NK-92 (cell line): Measurements from ENCODE around the gene BOLA2B.
"Not testable (repeated sequence)": the region's sequence is repeated elsewhere in the genome, so short reads cannot be mapped to it uniquely, and the experiment has no call there.

ENCODE experiments used
- DNase-seq: peaks from one replicate; lab custom pipeline; 2025; ENCODE audit not compliant: unreplicated experiment; lab: John Stamatoyannopoulos, UW

BOLA2B gene

DNA sequence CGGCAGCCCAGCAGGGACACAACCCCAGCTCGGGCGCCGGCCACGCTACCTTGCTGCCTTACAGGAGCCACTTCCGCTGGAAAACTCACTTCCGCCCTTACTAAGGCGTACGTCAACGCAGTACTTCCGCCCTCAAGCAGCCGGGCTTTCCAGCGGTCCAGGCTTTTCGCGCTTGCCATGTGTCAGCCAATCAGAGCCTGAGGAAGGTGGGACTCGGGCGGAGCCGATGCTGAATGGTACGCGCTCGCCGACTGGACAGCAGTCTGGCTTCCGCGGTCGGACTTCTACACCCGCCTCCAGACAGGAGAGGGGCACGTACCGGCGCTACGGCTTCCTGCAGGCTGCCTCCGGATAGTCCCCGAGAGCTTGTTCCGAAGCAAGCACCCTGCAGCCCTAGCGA lies at the start of gene BOLA2B, which contains the start of gene SLX1A:
TSS of gene BOLA2B (minus strand) at position 52 of the 400 bp plus-strand sequence. CDS start 71 bp downstream, outside the sequence.
TSS of gene SLX1A (plus strand) at position 261 of the 400 bp plus-strand sequence. CDS start 210 bp downstream, outside the sequence.
- DNase-seq = not testable (repeated sequence)

DNA sequence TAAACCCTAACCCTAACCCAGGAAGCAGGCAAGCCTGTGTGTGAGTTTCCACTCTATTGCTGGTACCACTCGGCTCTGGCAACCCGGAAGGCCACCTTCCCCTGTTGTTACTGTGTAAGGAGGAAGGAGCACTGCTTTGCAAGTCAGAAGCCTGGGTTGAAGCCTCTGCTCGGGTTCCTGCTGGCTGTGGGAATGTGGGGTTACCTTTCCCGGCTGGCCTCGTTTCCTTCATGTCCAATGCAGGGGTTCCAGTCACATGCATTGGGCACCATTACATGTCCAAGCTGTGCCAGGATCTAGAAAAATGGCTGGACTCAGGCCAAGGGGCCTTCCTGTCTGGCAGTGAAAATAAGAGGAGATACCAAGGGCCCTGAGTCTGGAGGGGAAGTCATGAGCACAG lies 23.6 kb upstream of the BOLA2B start:
- DNase-seq = not testable (repeated sequence)

DNA sequence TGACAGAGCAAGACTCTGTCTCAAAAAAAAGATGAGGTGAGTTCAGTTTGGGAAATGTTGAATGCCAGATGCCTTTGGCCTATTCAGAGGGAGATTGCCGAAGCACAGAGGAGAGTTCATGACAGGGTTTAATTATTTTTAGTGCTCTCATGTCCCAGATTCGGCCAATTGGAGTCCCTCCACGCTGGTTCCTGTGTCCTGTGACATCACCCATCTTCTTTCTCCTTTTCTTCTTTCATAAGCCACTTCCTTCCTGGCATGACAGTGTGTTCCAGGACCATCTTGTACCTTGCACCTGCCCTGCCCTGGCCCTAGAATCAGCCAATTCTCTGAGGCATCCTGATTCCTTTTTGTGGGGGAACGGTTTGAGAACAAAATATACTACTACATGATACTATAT lies 17.9 kb upstream of the BOLA2B start:
- DNase-seq = not testable (repeated sequence)

DNA sequence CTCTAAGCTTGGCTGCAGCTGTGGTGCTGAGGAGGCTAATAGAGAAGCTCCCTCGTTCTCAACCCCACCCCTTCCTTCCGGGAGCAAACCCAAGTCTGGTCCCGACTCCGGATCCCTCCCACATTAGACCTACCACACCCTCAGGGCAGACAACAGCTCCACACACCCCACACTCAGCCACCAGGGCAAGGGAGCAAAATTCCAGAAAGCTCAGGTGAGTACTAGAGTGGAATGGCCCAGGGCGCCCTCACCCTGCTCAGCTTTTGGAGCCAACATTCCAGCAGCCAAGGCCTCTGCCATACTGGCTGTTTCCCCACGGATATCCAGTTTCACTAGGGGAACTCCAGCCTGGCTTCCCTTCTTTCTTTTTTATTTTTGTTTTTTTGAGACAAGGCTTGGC lies 15.6 kb upstream of the BOLA2B start:
- not testable (repeated sequence) for DNase-seq

DNA sequence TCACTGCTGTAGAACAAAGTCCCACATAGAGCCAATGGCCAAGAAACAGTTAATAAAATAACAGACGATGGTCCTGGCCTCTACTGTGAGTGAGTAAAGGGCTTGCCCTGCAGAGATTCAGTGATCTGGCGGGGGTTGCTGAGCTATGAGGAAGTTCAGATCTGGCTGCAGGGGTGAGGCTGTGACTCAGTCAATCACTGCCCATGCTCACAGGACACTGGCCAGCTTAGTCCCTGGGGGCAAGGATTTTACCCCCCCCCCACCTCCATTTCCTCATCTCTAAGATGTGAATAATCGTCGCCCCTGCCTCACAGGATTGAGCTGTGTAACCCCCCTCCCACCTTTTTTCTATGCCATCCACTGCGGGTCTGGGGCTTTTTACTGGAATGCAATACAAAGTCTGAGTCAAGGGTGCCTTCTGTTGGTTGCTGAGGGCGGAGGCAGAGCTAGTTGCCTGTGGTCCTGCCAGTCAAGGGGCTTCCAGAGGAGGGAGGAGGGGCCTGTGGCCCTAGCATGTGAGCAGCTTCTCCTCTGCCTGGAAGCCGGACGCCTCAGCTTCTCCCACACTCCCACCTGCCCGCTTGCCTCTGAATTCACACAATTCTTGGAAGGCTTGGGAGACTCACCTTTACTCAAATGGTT lies 13.7 kb upstream of the BOLA2B start:
- DNase-seq = not testable (repeated sequence)

DNA sequence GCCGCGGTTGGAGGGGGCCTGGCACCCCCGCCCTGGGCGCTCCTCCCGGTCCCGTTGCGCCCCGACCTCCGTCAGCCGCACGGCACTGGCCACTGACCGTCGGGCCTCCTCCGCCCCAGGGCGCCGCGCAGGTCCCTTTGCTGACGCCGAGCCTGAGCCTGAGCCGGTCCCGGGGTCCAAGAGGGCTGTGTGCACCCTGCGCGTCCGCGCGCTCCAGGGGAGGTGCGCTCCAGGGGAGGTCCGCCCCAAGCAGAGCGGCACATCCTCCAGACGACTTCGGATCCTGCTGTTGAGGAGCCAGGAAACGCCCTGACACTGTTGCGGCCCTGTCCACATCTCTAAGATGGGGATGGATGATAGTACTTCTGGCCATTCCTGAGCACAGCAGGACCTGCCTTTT lies 12.8 kb upstream of the BOLA2B start:
- not testable (repeated sequence) for DNase-seq

DNA sequence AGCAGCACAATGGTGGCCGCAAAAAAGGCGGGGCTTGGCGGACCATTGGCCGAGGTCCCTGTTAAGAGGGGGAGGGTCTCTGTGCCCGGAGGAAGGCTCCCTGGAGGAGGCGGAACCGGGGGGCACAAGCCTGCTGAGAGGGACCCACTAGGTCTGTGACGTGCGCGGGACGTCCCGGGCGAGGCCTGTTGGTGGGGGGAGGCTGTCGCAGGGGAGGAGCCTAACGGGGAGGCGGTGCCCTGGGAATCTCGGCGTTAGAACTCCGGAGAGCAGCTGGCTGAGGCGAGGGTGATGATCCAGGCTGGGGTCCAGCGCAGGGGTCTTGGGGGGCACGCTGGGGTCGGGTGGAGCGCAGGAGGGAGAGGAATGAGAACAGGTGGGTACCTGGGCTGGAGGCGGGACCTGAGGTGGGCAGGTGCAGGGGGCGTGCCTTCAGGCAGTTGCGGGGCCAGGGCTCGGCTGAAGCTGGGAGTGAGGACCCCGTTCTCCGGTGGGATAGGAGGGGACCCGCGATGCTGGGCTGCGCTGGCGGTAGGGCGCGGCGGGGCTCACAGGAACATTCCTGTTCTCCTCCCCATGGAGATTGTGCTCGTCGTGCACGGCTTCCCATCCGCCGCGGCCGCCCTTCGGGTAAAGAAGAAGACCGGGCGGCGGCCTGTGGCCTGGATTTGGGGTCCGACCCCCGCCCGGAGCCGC lies 12.2 kb upstream of the BOLA2B start:
- not testable (repeated sequence) for DNase-seq

DNA sequence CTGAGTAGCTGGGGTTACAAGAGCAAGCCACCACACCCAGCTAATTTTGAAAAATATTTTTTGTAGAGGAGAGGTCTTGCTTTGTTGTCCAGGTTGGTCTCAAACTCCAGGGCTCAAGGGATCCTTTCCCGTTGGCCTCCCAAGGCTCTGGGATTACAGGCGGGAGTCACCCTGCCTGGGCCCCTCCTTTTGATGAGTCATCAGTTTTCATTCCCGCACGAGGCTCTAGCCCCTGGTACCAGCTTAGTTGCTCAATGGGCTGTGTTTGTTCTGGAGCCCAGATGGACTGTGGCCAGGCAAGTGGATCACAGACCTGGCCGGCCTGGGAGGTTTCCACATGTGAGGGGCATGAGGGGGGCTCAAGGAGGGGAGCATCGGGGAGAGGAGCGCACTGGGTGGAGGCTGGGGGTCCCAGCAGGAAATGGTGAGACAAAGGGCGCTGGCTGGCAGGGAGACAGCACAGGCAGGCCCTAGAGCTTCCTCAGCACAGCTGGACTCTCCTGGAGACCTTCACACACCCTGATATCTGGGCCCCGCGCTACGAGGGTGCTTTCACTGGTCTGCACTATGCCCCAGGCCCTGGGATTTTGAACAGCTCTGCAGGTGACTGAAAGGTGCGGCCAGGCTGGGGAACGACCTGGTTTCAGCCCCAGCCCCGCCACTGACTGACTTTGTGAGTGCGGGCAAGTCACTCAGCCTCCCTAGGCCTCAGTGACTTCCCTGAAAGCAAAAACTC lies 6.3 kb upstream of the BOLA2B start:
- DNase-seq = not testable (repeated sequence)

DNA sequence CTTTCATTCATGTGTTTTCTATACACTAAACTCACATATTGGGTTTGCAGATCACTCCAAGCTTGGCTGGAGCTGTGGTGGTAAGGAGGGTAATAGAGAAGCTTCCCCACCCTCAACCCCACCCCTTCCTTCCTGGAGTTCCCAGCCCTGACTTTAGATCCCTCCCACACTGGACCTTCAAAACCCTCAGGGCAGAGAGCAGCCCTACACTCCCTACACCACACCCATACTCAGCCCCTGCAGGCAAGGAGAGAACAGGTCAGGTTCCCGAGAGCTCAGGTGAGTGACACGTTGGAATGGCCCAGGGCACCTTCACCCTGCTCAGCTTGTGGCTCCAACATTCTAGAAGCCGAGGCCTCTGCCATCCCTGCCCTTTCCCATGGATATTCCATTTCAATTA lies 5.6 kb upstream of the BOLA2B start, which contains the start of gene SULT1A3:
TSS of gene SULT1A3 (plus strand) at position 207 of the 400 bp plus-strand sequence. CDS start 1,474 bp downstream, outside the sequence.
- DNase-seq = not testable (repeated sequence)

DNA sequence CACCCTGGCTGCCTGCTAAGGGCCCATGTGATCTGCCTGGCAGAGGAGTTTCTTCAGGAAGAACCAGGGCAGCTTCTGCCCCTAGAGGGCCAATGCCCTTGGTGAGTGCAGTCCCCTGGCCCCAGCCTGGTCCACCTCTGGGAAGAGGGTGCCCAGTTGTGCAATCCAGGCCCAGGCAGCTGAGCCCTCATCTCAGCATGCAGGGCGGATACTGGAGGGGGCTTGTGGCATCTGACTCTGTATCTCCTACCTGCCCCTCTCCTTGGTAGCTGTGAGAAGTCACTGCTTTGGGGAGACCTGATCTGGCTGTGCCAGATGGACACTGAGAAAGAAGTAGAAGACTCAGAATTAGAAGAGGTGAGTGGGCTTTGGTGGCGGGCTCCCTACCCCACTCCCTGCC lies 3.5 kb upstream of the BOLA2B start:
- not testable (repeated sequence) for DNase-seq

DNA sequence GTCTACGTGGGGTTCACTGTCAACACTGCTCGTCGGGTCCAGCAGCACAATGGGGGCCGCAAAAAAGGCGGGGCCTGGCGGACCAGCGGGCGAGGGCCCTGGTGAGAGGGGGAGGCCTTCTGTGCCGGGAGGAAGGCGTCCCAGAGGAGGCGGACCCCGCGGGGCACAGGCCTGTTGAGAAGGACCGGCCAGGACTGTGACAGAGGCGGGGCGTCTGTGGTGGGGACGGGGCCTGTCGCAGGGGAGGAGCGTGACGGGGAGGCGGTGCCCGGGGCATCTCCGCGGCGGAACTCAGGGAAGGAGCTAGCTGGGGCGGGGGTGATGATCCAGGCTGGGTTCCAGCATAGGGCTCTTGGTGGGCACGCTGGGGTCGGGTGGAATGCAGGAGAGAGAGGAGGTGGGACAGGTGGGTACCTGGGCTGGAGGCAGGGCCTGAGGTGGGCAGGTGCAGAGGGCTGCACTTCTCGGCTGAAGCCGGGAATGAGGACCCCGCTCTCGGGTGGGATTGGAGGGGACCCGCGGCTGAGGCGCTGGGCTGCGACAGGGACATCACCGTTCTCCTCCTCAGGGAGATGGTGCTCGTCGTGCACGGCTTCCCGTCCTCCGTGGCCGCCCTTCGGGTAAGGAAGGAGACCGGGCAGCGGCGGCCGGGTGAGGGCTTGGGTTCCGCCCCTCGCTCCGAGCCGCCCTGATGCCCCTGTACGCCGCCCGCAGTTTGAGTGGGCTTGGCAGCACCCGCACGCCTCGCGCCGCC lies 883 bp upstream of the BOLA2B start:
- not testable (repeated sequence) for DNase-seq

DNA sequence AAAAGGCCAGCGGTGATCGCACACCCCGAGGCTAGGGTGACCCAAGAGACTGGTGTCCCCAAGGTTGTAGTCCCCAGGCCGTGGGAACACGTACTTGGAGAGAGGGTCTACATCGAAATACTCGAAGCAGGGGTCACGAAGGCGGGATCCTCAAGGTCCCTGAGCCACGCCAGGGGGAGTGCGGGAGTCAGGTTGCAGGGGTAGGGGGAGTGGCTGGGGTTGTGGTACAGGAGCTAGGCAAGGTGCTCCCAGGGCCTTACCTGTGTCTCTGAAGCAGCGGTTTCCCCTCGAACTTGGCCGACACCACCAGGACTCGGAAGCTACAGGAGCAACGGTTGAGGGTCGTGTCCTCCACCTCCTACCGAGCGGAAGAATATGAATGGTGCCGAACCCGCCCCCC lies 368 bp downstream of the BOLA2B start:
- DNase-seq = not testable (repeated sequence)

DNA sequence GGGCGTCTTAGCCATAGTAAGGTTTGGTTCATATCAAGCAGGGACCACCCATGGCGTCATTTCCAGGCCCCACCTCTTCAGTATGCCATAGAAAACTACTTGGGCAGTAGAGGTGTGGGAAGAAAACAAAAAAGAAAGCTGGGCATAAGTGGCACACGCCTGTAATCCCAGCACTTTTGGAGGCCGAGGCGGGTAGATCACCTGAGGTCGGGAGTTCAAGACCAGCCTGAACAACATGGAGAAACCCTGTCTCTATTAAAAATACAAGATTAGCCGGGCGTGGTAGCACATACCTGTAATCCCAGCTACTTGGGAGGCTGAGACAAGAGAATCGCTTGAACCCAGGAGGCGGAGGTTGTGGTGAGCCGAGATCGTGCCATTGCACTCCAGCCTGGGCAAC lies 2.3 kb downstream of the BOLA2B start:
- DNase-seq = not testable (repeated sequence)

DNA sequence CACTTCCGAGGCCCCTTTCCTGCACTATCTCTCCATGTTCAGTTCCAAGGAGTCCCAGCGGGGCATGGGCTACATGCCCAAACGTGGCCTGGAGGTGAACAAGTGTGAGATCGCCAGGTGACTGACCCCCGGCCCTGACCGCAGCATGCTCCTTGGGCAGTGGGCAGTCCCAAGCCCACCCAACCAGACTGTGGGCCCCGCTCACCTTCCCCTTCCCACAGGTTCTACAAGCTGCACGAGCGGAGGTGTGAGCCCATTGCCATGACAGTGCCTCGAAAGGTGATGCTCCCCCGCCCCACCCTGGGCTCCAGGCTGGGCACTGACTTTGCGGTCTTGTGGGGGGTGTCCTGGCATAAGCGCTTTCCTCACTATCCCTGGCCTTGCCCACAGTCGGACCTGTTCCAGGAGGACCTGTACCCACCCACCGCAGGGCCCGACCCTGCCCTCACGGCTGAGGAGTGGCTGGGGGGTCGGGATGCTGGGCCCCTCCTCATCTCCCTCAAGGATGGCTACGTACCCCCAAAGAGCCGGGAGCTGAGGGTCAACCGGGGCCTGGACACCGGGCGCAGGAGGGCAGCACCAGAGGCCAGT lies 5.4 kb downstream of the BOLA2B start:
- no peak for DNase-seq

DNA sequence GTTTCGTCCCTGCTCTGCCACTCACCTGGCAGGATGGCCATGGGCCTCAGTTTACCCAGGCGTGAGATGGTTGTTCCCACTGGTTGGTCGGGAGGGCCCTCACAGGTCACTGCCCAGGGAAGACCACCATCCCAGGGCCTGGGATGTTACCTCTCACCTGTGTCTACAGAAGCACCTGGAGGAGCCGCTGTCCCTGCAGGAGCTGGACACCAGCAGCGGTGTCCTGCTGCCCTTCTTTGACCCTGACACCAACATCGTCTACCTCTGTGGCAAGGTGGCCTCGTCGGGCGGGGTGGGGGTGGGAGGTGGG lies 6.0 kb downstream of the BOLA2B start:
- DNase-seq = no peak

DNA sequence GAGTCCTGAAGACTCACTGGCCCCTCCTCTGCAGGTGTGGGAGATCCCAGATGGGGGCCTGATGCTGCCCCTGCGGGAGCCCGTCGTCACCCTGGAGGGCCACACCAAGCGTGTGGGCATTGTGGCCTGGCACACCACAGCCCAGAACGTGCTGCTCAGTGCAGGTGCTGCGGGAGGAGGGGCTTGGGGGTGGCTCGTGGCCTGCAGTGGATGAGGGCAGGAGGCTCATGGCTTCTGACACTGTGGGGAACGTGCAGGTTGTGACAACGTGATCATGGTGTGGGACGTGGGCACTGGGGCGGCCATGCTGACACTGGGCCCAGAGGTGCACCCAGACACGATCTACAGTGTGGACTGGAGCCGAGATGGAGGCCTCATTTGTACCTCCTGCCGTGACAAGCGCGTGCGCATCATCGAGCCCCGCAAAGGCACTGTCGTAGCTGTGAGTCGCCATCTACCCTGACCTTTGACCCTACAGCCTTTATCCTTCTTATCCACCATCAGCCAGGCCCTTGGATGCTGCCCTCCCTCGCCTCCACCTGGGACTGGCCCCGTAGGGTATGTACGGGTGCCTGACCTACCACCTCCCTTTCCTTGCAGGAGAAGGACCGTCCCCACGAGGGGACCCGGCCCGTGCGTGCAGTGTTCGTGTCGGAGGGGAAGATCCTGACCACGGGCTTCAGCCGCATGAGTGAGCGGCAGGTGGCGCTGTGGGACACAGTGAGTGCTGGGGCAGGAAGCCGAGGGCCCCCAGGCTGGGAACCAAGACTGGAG lies 6.5 kb downstream of the BOLA2B start:
- DNase-seq = no peak

DNA sequence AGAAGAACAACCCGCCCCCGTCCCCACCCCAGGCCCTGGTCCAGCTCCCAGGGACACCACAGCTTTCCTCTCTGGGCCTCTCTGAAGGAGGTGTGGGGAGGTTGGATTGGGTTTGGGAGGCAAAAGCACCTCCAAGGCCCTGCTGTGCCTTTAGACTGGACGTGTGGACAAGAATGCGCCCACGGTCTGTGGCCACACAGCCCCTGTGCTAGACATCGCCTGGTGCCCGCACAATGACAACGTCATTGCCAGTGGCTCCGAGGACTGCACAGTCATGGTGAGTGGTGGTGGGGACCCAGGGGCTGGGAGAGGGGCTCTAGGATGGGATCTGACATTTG lies 7.1 kb downstream of the BOLA2B start:
- DNase-seq = no peak

DNA sequence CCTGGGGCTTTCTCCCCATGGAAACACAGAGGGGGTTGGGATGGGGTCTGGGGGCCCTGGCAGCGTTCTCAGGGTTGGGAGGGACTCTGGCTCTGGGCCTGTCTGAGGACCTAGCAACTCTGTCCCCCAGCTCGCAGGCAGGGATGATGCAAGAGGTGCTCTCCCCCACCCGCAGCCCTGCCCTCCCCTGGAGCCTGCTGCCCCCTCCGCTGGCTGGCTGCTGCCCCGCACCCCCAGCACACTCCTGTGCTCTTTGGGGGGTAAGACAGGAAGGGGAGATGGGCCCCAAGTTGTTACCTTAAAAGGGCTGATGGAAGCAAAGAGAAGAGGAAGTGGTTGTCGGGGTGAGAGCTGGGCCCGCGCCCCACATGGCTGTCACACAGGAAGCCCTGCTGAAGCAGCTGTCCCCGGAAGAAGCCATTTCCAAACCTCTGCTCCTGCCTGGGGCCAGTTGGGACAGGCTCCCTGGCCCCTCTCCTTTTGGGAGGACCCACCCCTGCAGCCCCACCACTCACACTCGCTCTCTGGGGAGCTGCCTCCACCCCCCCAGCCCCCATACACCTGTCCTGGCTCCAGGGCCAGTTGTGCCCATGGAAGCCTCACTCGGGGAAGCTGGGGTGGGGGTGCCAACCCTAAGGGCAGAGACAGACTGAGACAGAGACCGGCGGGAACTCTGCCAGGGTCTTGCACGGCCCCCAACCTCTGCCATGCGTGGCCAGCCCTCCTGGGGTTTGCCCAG lies 7.6 kb downstream of the BOLA2B start:
- no peak for DNase-seq

DNA sequence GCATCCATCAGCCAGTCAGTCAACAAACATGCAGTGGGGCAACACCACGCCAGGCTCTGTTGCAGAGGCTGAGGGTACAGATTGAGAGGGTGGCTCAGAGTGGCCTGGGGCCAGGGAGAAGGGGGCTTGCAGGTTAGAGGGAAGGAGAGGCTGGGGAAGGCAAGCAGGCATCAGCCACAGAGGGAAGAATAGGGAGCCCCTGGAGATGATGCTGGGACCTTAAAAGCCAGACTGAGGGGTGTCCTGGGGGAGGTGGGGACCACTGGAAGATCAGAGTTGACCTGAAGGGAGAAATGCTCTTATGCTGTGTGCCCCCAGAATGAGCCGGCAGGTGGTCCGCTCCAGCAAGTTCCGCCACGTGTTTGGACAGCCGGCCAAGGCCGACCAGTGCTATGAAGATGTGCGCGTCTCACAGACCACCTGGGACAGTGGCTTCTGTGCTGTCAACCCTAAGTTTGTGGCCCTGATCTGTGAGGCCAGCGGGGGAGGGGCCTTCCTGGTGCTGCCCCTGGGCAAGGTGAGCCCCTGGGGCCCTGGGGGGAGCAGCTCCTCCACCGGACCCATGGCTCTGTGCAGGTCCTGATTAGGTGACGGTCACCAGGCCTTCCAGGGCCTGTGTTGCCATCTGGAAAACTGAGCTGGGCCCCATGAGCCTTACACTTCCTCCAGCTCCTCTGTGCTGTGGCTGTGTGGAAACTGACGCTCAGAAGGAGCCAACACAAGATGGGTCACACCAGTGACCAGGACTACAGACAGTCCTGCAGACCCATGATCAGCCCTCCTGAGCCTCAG lies 8.4 kb downstream of the BOLA2B start:
- no peak for DNase-seq
